Measurements from ENCODE around the gene OR51D1.
A peak's percentile ranks its signal among the peaks of the same experiment; 100 is the strongest.

OR51D1 gene

DNA sequence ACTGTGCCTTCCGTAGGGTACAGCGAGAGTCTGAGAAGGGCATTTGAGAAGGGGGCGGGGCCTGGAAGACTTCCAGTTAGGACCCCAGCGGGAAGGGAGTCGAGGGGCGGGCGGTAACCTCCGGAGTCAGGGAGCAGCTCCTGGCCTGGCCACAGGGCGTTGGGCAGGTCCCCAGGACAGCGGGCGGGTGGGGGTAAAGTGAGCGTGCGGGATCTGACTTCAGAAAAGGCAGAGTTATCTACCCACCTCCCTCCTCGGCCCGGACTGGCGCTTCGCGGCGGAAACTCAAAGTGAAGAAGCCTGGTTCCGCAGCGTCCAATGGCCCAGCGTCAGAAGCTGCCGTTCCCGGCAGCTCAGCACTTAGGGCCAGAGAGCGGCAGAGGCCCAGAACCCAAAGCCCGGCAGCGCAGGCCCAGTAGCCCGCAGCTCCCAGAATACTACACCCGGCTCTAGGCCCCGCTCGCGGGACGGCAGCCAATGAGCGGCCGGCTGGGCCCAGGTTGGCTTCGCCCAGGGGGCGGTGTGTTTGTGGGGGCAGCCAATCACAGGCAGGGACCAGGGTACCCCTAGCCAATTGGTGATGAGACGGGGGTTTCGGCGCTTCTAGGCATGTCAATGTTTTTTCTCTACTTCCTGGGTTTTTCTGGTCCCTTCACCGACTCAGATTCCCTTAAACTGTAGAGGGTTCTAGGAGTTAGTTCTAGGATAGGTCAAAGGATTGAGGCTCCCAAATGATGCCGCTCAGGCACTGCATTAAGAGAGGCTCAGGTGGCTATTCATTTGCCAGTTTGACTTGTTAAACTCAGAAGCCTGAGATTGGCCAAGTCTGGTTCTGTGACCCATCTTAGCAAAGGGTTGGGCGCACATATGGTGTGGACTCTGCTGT, 29.3 kb upstream of the OR51D1 start, which contains the start of gene TRIM68:
TRIM68 (minus strand) TSS at position 451 of the 886 bp plus-strand sequence. CDS start 2,727 bp downstream, outside the sequence.
- H3K27ac ChIP-seq: peak within 1 kb of the TSS; percentile 81
- TF ChIP-seq, protein P1, sequence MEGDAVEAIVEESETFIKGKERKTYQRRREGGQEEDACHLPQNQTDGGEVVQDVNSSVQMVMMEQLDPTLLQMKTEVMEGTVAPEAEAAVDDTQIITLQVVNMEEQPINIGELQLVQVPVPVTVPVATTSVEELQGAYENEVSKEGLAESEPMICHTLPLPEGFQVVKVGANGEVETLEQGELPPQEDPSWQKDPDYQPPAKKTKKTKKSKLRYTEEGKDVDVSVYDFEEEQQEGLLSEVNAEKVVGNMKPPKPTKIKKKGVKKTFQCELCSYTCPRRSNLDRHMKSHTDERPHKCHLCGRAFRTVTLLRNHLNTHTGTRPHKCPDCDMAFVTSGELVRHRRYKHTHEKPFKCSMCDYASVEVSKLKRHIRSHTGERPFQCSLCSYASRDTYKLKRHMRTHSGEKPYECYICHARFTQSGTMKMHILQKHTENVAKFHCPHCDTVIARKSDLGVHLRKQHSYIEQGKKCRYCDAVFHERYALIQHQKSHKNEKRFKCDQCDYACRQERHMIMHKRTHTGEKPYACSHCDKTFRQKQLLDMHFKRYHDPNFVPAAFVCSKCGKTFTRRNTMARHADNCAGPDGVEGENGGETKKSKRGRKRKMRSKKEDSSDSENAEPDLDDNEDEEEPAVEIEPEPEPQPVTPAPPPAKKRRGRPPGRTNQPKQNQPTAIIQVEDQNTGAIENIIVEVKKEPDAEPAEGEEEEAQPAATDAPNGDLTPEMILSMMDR (conservative IDR thresholded peaks at IDR 0.05): no peak
- peak; percentile 81 for TF ChIP-seq ZFX (IDR thresholded peaks at IDR 0.05)

DNA sequence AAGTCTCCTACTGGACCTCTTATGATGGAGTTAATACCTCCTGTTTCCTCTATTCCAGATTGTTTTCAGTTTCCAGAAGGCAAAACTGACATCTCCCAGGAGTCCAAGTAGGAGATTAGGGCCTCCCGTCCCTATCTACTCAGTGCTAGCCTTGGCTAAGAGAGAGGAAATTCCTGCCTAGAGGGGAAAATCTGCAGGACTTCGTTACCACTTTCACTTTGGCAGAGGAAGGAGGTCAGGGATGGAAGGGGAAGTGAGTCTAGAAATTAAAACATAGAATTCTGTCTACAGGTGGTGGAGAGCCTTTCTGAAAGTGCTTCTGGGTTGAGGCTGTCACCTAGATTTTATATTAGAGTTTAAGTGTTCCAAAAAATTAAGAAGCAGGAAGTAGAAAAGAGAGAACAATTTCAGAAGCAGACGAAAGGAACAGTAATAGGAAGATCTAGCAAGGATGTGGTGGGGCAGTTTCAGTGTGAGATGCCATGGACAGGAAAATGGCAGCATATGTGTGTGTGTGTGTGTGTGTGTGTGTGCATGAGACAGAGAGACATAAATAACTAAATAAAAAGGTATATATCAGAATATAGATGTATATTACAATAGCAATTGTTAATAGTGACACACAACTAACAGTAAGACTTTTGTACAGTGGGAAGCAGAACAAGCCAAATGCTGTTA, 26.9 kb upstream of the OR51D1 start:
- TF ChIP-seq, protein P1 (conservative IDR thresholded peaks at IDR 0.05): no peak
- no peak for TF ChIP-seq ZFX (IDR thresholded peaks at IDR 0.05)
- no peak overlapping the region for H3K27ac ChIP-seq

DNA sequence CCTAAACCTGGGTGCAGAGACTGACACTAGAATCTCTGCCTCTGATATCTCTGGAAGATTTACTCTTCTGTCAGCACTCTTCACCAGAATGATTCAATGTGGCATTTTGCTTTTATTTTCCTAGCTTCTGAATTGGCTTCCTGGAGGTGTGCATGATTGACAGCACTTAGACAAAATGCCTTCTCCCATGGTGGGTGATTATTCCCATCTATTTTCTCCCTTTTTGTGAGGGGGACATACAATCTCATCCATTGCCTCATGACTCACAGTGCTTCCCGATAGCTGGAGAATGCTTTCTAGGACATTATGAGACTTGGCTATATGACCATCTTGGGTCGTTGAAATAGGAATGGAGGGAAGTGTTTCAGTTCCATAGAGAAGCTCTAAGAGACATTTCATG, 25.3 kb upstream of the OR51D1 start:
- TF ChIP-seq, protein P1 (conservative IDR thresholded peaks at IDR 0.05): no peak
- no peak overlapping the region for H3K27ac ChIP-seq

DNA sequence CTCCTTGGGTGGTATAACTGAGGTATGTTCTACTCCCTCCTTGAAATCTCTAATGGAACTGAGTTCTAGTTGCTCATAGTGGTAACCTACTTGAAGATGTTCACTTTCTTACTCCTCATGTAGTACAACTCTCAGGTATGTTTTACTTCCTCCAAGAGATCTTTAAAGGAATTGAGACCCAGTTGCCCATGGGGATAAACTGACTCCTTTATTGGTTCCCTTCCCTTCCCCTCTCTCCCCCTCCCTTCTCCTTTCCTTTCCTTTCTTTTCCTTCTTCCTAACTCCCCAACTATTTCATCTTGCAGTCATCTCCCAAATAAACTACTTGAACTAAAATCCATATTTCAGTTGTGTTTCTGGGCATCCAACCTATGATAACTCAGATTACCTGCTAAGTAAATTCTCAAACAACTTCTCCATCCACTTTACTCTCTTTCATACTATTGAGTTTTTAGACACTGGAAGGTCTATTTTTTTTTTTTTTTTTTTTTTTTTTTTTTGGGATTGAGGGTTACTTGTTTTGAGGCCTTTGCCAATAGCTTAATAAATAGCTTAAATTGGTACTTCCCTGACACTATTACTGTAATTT, 21.3 kb upstream of the OR51D1 start:
- H3K27ac ChIP-seq: no peak overlapping the region
- TF ChIP-seq, protein P1 (conservative IDR thresholded peaks at IDR 0.05): no peak
- TF ChIP-seq ZFX (IDR thresholded peaks at IDR 0.05): no peak

DNA sequence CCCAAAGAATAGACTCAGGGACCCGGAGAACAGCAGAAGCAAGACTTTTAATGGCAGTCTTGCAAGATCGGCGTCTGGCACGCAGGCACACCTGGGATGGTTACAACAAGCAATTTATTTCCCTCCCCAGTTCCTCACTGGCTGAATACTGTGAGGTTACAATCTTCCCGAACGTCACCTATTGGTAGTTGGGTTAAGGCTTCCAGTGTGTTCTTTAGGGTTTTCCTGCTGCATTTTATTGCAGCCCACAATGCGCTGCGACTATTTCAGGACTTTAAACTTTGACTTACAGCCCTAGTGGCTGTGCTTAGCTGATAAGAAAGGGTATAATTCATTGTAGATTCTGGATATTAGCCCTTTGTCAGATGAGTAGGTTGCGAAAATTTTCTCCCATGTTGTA, 17.8 kb upstream of the OR51D1 start:
- no peak overlapping the region for H3K27ac ChIP-seq
- TF ChIP-seq, protein P1 (conservative IDR thresholded peaks at IDR 0.05): no peak
- no peak for TF ChIP-seq ZFX (IDR thresholded peaks at IDR 0.05)

DNA sequence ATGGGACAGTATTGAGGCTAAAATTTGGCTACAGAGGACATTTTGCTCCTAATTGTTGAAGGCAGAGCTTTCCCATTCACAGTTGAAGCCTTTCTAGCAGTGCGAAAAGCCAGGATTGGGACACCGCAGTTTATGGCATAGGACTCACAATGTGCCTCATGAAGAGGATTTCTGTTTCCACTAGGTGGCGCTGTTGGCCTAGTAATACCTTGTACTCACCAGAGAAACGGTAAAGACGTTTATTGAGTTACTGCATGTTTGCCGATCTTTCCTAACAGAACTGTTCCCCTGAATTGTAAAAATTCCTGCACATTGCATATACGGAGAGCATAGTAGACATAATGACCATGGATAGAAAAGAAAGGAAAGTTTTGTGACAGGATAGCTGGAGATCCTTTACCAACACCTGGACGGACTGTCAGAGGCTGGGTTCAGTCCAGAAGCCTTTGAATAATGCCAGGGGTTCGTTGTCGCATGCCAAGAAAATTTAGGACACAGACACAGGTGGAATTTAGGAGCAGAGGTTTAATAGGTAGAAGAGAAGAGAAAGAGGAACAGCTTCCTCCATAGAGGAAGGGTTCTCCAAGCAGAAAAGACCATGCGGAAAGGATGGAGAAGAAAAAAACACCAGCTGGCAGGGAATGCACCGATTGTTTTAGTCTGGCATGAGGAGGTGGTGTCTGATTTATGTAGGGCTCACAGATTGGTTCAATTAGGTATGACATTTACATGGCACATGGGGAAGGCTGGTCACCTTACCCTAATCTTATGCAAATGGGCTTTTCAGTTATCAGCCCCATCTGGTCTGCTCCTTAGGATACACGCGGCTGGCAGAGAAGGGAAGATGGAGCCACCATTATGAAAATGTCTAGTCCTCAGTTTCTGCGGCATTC, 10.8 kb upstream of the OR51D1 start:
- H3K27ac ChIP-seq: no peak overlapping the region
- TF ChIP-seq, protein P1 (conservative IDR thresholded peaks at IDR 0.05): peak; percentile 82
- TF ChIP-seq ZFX (IDR thresholded peaks at IDR 0.05): no peak
